WERI-Rb-1 (cell line): ENCODE data around the gene TBC1D13.
A peak's percentile ranks its signal among the peaks of the same experiment; 100 is the strongest.

ENCODE experiments used
- DNase-seq: peaks from one replicate; pipeline ENCODE4 v3.0.0-alpha.2; 2020
- H3K27ac ChIP-seq: fragments of 250-450 bp; sonication (Bioruptor Pico); 2 replicates; pipeline ENCODE4 v1.5.1; 2020; ENCODE audit warnings: mild to moderate bottlenecking, moderate library complexity
- H3K27me3 ChIP-seq: fragments of 250-450 bp; sonication (Bioruptor Pico); 2 replicates; pipeline ENCODE4 v1.5.1; 2021; ENCODE audit warnings: mild to moderate bottlenecking, low read depth, moderate library complexity; ENCODE audit not compliant: insufficient read depth, severe bottlenecking
- H3K36me3 ChIP-seq: fragments of 250-450 bp; sonication (Bioruptor Pico); 2 replicates; pipeline ENCODE4 v1.5.1; 2020; ENCODE audit warnings: mild to moderate bottlenecking, moderate library complexity
- H3K4me3 ChIP-seq: 2 replicates; pipeline ENCODE4 v1.5.1; 2011; ENCODE audit warnings: low read depth, mild to moderate bottlenecking, control low read depth, low read length
- H3K9me3 ChIP-seq: fragments of 250-450 bp; sonication (Bioruptor Pico); 2 replicates; pipeline ENCODE4 v1.5.1; 2021; ENCODE audit warnings: mild to moderate bottlenecking, moderate library complexity; ENCODE audit not compliant: severe bottlenecking
- TF ChIP-seq, protein P1 (sequence below): IDR thresholded peaks from 2 replicates; pipeline ENCODE4 v1.5.1; 2011; ENCODE audit warnings: low read depth, mild to moderate bottlenecking, control low read depth, inconsistent platforms, low read length

The TBC1D13 gene

DNA sequence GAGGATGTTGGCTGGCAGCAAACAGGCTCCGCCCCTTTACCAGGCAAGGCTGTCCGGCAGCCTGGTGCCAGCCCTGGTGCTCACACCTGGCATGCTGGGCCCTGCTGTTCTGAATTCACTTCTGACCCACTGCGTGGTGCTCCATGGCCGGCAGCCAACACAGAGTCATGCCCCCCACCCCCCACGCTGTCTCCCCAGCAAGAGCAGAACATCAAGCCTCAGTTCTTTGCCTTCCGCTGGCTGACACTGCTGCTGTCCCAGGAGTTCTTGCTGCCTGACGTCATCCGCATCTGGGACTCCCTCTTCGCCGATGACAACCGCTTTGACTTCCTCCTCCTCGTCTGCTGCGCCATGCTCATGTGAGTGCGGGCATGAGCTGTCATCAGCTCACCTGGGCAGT is 18.6 kb downstream of the TBC1D13 start:
- TF ChIP-seq, protein P1, sequence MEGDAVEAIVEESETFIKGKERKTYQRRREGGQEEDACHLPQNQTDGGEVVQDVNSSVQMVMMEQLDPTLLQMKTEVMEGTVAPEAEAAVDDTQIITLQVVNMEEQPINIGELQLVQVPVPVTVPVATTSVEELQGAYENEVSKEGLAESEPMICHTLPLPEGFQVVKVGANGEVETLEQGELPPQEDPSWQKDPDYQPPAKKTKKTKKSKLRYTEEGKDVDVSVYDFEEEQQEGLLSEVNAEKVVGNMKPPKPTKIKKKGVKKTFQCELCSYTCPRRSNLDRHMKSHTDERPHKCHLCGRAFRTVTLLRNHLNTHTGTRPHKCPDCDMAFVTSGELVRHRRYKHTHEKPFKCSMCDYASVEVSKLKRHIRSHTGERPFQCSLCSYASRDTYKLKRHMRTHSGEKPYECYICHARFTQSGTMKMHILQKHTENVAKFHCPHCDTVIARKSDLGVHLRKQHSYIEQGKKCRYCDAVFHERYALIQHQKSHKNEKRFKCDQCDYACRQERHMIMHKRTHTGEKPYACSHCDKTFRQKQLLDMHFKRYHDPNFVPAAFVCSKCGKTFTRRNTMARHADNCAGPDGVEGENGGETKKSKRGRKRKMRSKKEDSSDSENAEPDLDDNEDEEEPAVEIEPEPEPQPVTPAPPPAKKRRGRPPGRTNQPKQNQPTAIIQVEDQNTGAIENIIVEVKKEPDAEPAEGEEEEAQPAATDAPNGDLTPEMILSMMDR = no peak
- no peak for DNase-seq
- Histone ChIP-seq H3K36me3 (peaks cover 75% of the 10 kb centered on the region), H3K9me3 (no peaks in the 10 kb centered on the region), H3K27ac (no peak overlapping the region), H3K27me3 (no peaks in the 10 kb centered on the region), H3K4me3 (no peak overlapping the region)

DNA sequence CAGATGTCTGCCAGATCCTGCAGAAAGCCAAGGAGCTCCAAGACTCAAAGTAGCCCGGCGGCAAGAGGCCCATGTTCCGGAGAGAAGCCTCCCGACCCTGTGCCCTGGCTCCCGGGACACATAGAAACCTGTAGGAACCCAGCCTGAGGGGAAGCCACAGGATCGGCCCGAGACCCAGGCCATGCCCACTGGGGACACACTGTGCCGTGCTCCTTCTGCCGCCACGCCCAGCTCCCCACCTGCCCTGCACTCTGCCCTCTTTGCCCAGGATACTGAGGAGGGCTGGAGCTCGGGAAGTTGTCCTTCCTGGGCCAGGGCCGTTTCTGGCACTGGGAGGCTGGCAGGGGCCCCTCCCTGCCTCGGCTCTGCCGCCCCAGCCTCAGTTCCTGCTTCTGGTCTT is 20.8 kb downstream of the TBC1D13 start:
- no peak overlapping the region for H3K4me3 ChIP-seq
- no peak for DNase-seq
- H3K27ac ChIP-seq = no peak overlapping the region
- TF ChIP-seq, protein P1 = no peak
- peaks cover 60% of the 10 kb centered on the region for H3K36me3 ChIP-seq
- no peaks in the 10 kb centered on the region for H3K9me3 ChIP-seq
- H3K27me3 ChIP-seq = no peaks in the 10 kb centered on the region

DNA sequence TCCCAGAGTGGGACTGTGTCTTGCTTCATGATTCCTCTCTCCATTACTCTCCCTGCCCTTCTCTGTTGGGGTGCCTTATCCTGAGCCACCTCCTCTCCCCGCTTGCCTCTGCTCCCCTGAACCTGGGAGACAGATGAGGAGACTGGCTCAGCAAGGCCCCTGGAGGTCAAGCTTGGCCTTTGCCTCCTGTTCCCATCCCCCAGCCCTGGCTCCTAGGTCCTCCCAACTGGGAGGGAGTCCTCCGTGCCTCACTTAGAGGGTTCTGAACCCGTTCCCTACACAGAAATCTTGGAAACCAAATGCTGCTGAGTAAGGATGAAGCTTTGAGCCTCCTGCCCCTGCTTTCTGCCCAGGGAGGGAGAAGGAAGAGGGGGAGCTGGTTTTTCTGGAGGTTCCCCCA is 21.5 kb downstream of the TBC1D13 start:
- Histone ChIP-seq H3K27me3 (no peaks in the 10 kb centered on the region), H3K4me3 (no peak overlapping the region), H3K9me3 (no peaks in the 10 kb centered on the region), H3K27ac (no peak overlapping the region), H3K36me3 (peaks cover 53% of the 10 kb centered on the region)
- DNase-seq = no peak
- TF ChIP-seq, protein P1 = no peak

DNA sequence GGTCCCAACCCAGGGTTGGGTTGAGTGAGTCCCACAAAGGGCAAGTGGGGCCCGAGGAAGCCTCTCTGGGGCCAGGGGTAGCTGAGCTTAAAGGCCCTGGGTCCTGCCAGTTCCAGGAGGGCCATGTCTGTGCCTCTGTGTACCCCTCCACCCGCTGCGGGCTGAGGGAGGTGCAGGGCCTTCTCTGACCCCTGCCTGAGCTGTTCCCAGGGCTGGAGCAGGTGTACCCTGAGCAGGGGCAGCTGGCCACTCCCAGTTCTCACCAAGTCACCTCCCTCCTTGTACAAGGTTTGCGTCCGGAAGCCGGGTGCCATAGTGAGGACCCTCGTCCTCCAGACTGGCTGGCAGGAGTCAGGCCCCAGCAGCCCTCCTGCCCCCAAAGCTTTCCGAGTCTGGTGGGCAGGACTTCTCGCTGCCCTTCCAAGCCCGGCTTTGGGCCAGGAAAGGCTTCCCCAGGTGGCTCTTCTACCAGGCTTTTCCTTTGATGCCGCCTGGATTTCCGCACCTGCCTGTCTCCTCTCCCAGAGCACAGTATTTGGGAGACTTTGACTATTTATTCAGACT is 22.1 kb downstream of the TBC1D13 start:
- no peaks in the 10 kb centered on the region for H3K9me3 ChIP-seq
- peaks cover 48% of the 10 kb centered on the region for H3K36me3 ChIP-seq
- DNase-seq = no peak
- TF ChIP-seq, protein P1 = no peak
- H3K4me3 ChIP-seq = no peak overlapping the region
- H3K27me3 ChIP-seq = no peaks in the 10 kb centered on the region
- H3K27ac ChIP-seq = no peak overlapping the region

DNA sequence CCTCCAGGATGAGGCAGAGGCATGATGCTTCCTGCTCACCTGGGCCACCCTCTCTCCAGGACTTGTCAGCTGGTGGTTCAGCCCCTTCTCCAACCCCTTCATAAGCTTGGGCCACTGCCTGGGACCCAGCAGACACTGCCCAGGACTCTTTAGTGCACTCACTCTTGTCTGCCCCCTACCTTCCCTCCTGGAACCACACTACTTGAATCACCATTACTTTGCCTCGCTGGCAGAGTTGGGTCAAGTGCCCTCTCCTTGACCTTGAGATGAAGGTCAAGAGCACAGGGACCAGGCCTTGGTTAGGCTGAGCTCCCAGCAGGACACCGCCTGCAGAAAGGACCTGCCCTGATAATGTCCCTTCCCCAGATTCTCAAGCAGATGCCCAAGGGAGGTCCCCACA is 22.8 kb downstream of the TBC1D13 start:
- Histone ChIP-seq H3K9me3 (no peaks in the 10 kb centered on the region), H3K36me3 (peaks cover 43% of the 10 kb centered on the region), H3K27ac (no peak overlapping the region), H3K27me3 (no peaks in the 10 kb centered on the region), H3K4me3 (no peak overlapping the region)
- TF ChIP-seq, protein P1 = peak; percentile 56
- DNase-seq = no peak

DNA sequence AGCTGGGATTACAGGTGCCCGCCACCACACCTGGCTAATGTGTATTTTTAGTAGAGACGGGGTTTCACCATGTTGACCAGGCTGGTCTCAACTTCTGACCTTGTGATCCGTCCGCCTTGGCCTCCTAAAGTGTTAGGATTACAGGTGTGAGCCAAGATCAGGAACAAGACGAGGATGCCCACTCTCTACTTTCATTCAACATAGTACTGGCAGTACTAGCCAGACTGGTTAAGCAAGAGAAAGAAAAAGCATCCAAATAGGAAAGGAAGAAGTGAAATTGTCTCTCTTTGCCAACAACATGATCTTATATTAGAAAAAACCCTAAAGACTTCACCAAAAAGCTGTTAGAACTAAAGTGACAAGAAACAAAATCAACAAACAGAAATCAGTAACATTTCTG is 23.8 kb downstream of the TBC1D13 start:
- H3K4me3 ChIP-seq = no peak overlapping the region
- no peak overlapping the region for H3K27ac ChIP-seq
- TF ChIP-seq, protein P1 = no peak
- H3K36me3 ChIP-seq = peaks cover 33% of the 10 kb centered on the region
- H3K27me3 ChIP-seq = no peaks in the 10 kb centered on the region
- H3K9me3 ChIP-seq = no peaks in the 10 kb centered on the region
- no peak for DNase-seq
